K562 (cell line): ENCODE results near the gene LATS2. TPM values are rescaled to one million over a fixed set of nuclear protein-coding genes. Genes with fewer than 3 reads are reported as not detected.

Experiments used
- CHD2 ChIP-seq: IDR thresholded peaks from 2 replicates; pipeline ENCODE4 v1.6.1; 2011; ENCODE audit warnings: low read depth, low read length
- CXXC5 ChIP-seq: fragments of 250-450 bp; sonication (Bioruptor Pico); IDR thresholded peaks from 2 replicates; pipeline ENCODE4 v1.8.0; 2022; ENCODE audit warnings: inconsistent platforms, mild to moderate bottlenecking, moderate library complexity
- HNRNPL ChIP-seq: fragments of 200-400 bp; formaldehyde crosslinking; IDR thresholded peaks from 2 replicates; pipeline ENCODE4 v1.6.1; 2017; ENCODE audit warnings: low read depth, mild to moderate bottlenecking, low read length
- KDM4B ChIP-seq, 2 experiments: fragments of 450-650 bp in 1 of 2; sonication (generic) in 1 of 2; IDR thresholded peaks; 2 replicates each; pipeline ENCODE4 v1.6.1; 2016 to 2017; ENCODE audit warnings: borderline replicate concordance in 2 of 2, antibody characterized with exemption in 1 of 2, low read depth in 1 of 2, mild to moderate bottlenecking in 1 of 2
- PHF21A ChIP-seq: fragments of 450-650 bp; IDR thresholded peaks from 2 replicates; pipeline ENCODE4 v1.6.1; 2017; ENCODE audit warnings: low read depth, borderline replicate concordance
- RBFOX2 ChIP-seq: fragments of 200-400 bp; formaldehyde crosslinking; IDR thresholded peaks from 2 replicates; pipeline ENCODE4 v1.6.1; 2017; ENCODE audit warnings: low read depth, mild to moderate bottlenecking, low read length, moderate library complexity
- RNF2 ChIP-seq: sonication (generic); IDR thresholded peaks from 2 replicates; pipeline ENCODE4 v1.6.1; 2016
- SUPT5H ChIP-seq: fragments of 450-650 bp; IDR thresholded peaks from 2 replicates; pipeline ENCODE4 v1.6.1; 2016
- TEAD1 ChIP-seq, 2 experiments: fragments of 450-650 bp in 1 of 2; sonication (generic) in 1 of 2; formaldehyde crosslinking; IDR thresholded peaks; 2 replicates each; pipeline versions ENCODE4 v1.4.0 to v1.8.0; 2020 to 2022; ENCODE audit warnings: mild to moderate bottlenecking in 2 of 2, missing genetic modification reagents in 1 of 2
- YBX1 ChIP-seq: fragments of 450-650 bp; IDR thresholded peaks from 2 replicates; pipeline ENCODE4 v1.7.1; 2016; ENCODE audit warnings: mild to moderate bottlenecking
- ZNF282 ChIP-seq: sonication (generic); formaldehyde crosslinking; IDR thresholded peaks from 2 replicates; pipeline ENCODE4 v1.8.1; 2023; ENCODE audit warnings: missing genetic modification reagents
- ZNF444 ChIP-seq: fragments of 250-450 bp; sonication (Bioruptor Pico); IDR thresholded peaks from 2 replicates; pipeline ENCODE4 v1.4.0; 2020; ENCODE audit warnings: mild to moderate bottlenecking, moderate library complexity
- polyA plus RNA-seq, 8 experiments: library from polyadenylated mRNA; depleted of rRNA in 4 of 8; stranded (reverse) in 5 of 8; unstranded in 3 of 8; fragments of >200 nt; fragmentation: Nextera tagmentation in 2 of 8; fragmentation: Illumina TruSeq in 1 of 8; extraction: Ambion mirVana in 2 of 8; extraction: Trizol in 1 of 8; gene quantifications; 2 replicates each; pipeline versions ENCODE4 v1.2.1 to v1.2.3, GENCODE V29; 2011 to 2014; ENCODE audit warnings: inconsistent platforms in 1 of 8, missing spikeins in 1 of 8
- total RNA-seq, 7 experiments: library from RNA; depleted of rRNA in 6 of 7; stranded (reverse); fragments of >200 nt in 6 of 7; fragmentation: Illumina TruSeq in 2 of 7; extraction: Trizol in 2 of 7; gene quantifications; 2 replicates each; pipeline versions ENCODE4 v1.2.1 to v1.2.3, GENCODE V29; 2011 to 2021; ENCODE audit warnings: low replicate concordance in 1 of 7
- TF ChIP-seq, protein P1 (sequence below): fragments of 250-450 bp; sonication (Bioruptor Pico); IDR thresholded peaks from 2 replicates; pipeline ENCODE4 v1.4.0; 2020; ENCODE audit warnings: mild to moderate bottlenecking, moderate library complexity
- TF ChIP-seq, protein P2 (sequence below): fragments of 450-650 bp; formaldehyde crosslinking; IDR thresholded peaks from 2 replicates; pipeline ENCODE4 v1.4.0; 2020; ENCODE audit warnings: mild to moderate bottlenecking, moderate library complexity
- TF ChIP-seq, protein P3 (sequence below): IDR thresholded peaks from 2 replicates; pipeline ENCODE4 v1.6.1; 2014; ENCODE audit warnings: antibody characterized with exemption
- TF ChIP-seq, protein P4 (sequence below): fragments of 200-800 bp; sonication (Bioruptor generic); IDR thresholded peaks from 2 replicates; pipeline ENCODE4 v1.6.1; 2017; ENCODE audit warnings: missing genetic modification characterization, missing compliant biosample characterization
- TF ChIP-seq, protein P5 (sequence below): fragments of 250-450 bp; sonication (Bioruptor Pico); IDR thresholded peaks from 2 replicates; pipeline ENCODE4 v1.4.0; 2020
- TF ChIP-seq, protein P6 (sequence below): sonication (generic); formaldehyde crosslinking; IDR thresholded peaks from 2 replicates; pipeline ENCODE4 v1.8.1; 2022; ENCODE audit warnings: missing genetic modification reagents

The LATS2 gene
- total and polyA plus RNA-seq, 9 of the 15 experiments (the other 6 are each of a cell fraction or from before 2014, with no cell fraction given): 0.18 to 3.7 (median 0.76) TPM

DNA sequence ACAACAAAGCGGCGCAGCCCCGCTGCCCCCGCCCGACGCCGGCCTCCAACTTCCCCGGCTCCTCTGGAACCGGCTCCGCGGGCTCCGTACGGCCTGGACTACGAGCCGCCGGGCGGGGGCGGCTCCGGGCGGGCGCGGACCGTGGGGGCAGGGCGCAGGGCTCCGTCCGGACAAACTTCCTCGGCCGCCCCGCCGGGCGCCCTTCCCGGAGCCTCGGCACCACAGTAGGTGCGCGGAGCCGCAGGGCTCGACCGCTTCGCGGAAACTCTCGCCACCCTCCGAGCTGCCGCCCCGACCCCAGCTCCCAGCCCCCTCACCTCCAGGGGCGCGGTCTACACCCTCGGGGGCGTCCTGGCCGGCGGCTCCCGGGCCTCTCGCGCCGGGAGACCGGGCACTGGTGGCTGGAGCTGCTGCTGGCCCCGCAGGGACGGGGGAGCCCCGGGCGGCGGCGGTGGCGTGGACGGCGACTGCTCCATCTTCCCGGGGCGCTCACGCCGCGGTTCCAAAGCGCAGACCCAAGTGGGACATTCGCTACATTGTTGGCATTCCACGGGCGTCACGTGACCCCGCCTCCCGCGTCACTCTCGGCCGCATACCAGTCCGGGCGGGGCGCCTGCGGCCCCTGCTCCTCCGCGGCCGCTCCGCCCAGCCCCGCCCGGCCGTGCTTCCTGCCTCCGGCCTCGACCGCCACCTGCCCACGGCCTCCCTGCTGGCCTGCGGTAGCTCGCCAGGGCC, at the start of gene LATS2 (continued):
- TF ChIP-seq, protein P1, sequence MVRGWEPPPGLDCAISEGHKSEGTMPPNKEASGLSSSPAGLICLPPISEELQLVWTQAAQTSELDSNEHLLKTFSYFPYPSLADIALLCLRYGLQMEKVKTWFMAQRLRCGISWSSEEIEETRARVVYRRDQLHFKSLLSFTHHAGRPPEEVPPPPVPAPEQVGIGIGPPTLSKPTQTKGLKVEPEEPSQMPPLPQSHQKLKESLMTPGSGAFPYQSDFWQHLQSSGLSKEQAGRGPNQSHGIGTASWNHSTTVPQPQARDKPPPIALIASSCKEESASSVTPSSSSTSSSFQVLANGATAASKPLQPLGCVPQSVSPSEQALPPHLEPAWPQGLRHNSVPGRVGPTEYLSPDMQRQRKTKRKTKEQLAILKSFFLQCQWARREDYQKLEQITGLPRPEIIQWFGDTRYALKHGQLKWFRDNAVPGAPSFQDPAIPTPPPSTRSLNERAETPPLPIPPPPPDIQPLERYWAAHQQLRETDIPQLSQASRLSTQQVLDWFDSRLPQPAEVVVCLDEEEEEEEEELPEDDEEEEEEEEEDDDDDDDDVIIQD: no peak
- TF ChIP-seq ZNF282: no peak
- peak; percentile 99 to 100 for TF ChIP-seq TEAD1 (CRISPR knock-in tag; IDR thresholded peaks at IDR 0.05)
- TF ChIP-seq RNF2: no peak
- peak; percentile 70 for TF ChIP-seq RBFOX2
- TF ChIP-seq, protein P2, sequence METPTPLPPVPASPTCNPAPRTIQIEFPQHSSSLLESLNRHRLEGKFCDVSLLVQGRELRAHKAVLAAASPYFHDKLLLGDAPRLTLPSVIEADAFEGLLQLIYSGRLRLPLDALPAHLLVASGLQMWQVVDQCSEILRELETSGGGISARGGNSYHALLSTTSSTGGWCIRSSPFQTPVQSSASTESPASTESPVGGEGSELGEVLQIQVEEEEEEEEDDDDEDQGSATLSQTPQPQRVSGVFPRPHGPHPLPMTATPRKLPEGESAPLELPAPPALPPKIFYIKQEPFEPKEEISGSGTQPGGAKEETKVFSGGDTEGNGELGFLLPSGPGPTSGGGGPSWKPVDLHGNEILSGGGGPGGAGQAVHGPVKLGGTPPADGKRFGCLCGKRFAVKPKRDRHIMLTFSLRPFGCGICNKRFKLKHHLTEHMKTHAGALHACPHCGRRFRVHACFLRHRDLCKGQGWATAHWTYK (CRISPR knock-in tag): no peak
- no peak for TF ChIP-seq ZNF444 (CRISPR knock-in tag)
- no peak for TF ChIP-seq CHD2
- TF ChIP-seq, protein P3, sequence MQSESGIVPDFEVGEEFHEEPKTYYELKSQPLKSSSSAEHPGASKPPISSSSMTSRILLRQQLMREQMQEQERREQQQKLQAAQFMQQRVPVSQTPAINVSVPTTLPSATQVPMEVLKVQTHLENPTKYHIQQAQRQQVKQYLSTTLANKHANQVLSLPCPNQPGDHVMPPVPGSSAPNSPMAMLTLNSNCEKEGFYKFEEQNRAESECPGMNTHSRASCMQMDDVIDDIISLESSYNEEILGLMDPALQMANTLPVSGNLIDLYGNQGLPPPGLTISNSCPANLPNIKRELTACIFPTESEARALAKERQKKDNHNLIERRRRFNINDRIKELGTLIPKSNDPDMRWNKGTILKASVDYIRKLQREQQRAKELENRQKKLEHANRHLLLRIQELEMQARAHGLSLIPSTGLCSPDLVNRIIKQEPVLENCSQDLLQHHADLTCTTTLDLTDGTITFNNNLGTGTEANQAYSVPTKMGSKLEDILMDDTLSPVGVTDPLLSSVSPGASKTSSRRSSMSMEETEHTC: peak; percentile 52; the same call in 1 of the 2 replicates
- peak; percentile 96 for TF ChIP-seq CXXC5 (CRISPR knock-in tag)
- TF ChIP-seq KDM4B (IDR thresholded peaks at IDR 0.05; ENCODE audit: borderline replicate concordance in 2 of 2, low read depth in 1 of 2): no peak
- no peak for TF ChIP-seq YBX1
- 0 out of 2 replicates have a peak, but pooled peaks have one; percentile 22 for TF ChIP-seq HNRNPL
- TF ChIP-seq, protein P4, sequence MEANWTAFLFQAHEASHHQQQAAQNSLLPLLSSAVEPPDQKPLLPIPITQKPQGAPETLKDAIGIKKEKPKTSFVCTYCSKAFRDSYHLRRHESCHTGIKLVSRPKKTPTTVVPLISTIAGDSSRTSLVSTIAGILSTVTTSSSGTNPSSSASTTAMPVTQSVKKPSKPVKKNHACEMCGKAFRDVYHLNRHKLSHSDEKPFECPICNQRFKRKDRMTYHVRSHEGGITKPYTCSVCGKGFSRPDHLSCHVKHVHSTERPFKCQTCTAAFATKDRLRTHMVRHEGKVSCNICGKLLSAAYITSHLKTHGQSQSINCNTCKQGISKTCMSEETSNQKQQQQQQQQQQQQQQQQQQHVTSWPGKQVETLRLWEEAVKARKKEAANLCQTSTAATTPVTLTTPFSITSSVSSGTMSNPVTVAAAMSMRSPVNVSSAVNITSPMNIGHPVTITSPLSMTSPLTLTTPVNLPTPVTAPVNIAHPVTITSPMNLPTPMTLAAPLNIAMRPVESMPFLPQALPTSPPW (CRISPR knock-in tag): peak; percentile 84
- TF ChIP-seq, protein P5, sequence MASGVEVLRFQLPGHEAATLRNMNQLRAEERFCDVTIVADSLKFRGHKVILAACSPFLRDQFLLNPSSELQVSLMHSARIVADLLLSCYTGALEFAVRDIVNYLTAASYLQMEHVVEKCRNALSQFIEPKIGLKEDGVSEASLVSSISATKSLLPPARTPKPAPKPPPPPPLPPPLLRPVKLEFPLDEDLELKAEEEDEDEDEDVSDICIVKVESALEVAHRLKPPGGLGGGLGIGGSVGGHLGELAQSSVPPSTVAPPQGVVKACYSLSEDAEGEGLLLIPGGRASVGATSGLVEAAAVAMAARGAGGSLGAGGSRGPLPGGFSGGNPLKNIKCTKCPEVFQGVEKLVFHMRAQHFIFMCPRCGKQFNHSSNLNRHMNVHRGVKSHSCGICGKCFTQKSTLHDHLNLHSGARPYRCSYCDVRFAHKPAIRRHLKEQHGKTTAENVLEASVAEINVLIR (CRISPR knock-in tag): peak; percentile 42; the same call in 1 of the 2 replicates
- TF ChIP-seq SUPT5H: no peak
- no peak for TF ChIP-seq PHF21A
- TF ChIP-seq, protein P6, sequence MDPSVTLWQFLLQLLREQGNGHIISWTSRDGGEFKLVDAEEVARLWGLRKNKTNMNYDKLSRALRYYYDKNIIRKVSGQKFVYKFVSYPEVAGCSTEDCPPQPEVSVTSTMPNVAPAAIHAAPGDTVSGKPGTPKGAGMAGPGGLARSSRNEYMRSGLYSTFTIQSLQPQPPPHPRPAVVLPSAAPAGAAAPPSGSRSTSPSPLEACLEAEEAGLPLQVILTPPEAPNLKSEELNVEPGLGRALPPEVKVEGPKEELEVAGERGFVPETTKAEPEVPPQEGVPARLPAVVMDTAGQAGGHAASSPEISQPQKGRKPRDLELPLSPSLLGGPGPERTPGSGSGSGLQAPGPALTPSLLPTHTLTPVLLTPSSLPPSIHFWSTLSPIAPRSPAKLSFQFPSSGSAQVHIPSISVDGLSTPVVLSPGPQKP (CRISPR knock-in tag): no peak
